K562 (cell line): ENCODE data around the gene ZFP92. TPM values are rescaled to one million over a fixed set of nuclear protein-coding genes. Genes with fewer than 3 reads are reported as not detected.

Experiments used
- ATAC-seq: fragments of 200-7000 bp; cut with Tn5 transposase; 3 replicates; pipeline ENCODE4 v1.9.1; 2020; ENCODE audit warnings: moderate library complexity
- BruUV-seq: library from RNA; stranded (reverse); fragments of 400-500 nt; replicated peaks from 2 replicates; lab custom pipeline; 2021; lab: Mats Ljungman, UMichigan
- CTCF ChIA-PET: fragments of 300-600 bp; formaldehyde crosslinking; extraction: SDS; loops from one replicate; lab custom pipeline; 2021; ENCODE audit warnings: low intra/inter-chr PET ratio; lab: Yijun Ruan, JAX
- POLR2A ChIA-PET: fragments of 300-600, 350-650 bp; sonication (Branson Sonifier 250); formaldehyde crosslinking; extraction: SDS; loops from one replicate; lab custom pipeline; 2021; ENCODE audit warnings: antibody characterized with exemption, inconsistent platforms; lab: Yijun Ruan, JAX
- DNase-seq, 4 experiments: peaks; one replicate each; pipeline versions ENCODE4 v3.0.0 to v3.0.0-alpha.2; 2011 to 2018; ENCODE audit warnings: low spot score in 3 of 4, mixed read lengths in 3 of 4; ENCODE audit errors: extremely low read depth in 1 of 4
- FAIRE-seq: peaks from 2 replicates; lab custom pipeline; 2011; peaks lifted over from hg19 to GRCh38; lab: Jason Lieb, UNC
- H2AFZ ChIP-seq: 2 replicates; pipeline ENCODE4 v1.6.0; 2011; ENCODE audit warnings: low read depth, low read length, control low read depth, inconsistent platforms
- H3K27ac ChIP-seq: fragments of 200-600 bp; 3 replicates; pipeline ENCODE4 v1.8.0; 2011; ENCODE audit warnings: low read depth, mild to moderate bottlenecking, control low read depth, inconsistent platforms, low read length, moderate library complexity, mixed read lengths; ENCODE audit errors: extremely low read depth
- H3K27me3 ChIP-seq, 2 experiments: fragments of 300-600 bp in 1 of 2; 2 replicates in 1 of 2; 3 replicates in 1 of 2; pipeline versions ENCODE4 v1.6.0 to v1.8.0; 2011; ENCODE audit warnings: inconsistent platforms in 2 of 2, low read length in 2 of 2, mild to moderate bottlenecking in 1 of 2, mixed read lengths in 1 of 2, moderate library complexity in 1 of 2; ENCODE audit not compliant: control insufficient read depth in 2 of 2, insufficient read depth in 2 of 2
- H3K36me3 ChIP-seq: fragments of 300-600 bp; 3 replicates; pipeline ENCODE4 v1.8.0; 2011; ENCODE audit warnings: mild to moderate bottlenecking, low read length, inconsistent platforms; ENCODE audit not compliant: control insufficient read depth, insufficient read depth
- H3K4me1 ChIP-seq, 2 experiments: fragments of 200-600 bp in 1 of 2; replicated peaks in 1 of 2; 2 replicates in 1 of 2; 3 replicates in 1 of 2; pipeline versions ENCODE4 v1.5.1 to v1.8.0; 2011; ENCODE audit warnings: inconsistent platforms in 2 of 2, low read length in 2 of 2, mild to moderate bottlenecking in 1 of 2, mixed read lengths in 1 of 2, moderate library complexity in 1 of 2; ENCODE audit not compliant: control insufficient read depth in 2 of 2, insufficient read depth in 2 of 2
- H3K4me2 ChIP-seq: 2 replicates; pipeline ENCODE4 v1.6.1; 2011; ENCODE audit warnings: low read length, control low read depth, inconsistent platforms, mixed read lengths; ENCODE audit not compliant: insufficient read depth
- H3K4me3 ChIP-seq: fragments of 200-600 bp; sonication (generic), shearing (Covaris generic); 2 replicates; pipeline ENCODE4 v1.5.1; 2016; ENCODE audit warnings: control low read depth, inconsistent platforms
- H3K79me2 ChIP-seq: fragments of 200-600 bp; 3 replicates; pipeline ENCODE4 v1.8.0; 2011; ENCODE audit warnings: low read length, inconsistent platforms; ENCODE audit not compliant: control insufficient read depth, insufficient read depth
- H3K9ac ChIP-seq, 2 experiments: 2 replicates each; pipeline versions ENCODE4 v1.6.0 to v1.6.1; 2011; ENCODE audit warnings: low read depth in 2 of 2, low read length in 2 of 2, control low read depth in 1 of 2, inconsistent platforms in 1 of 2, mild to moderate bottlenecking in 1 of 2, mixed read lengths in 1 of 2; ENCODE audit not compliant: insufficient read depth in 1 of 2
- H3K9me1 ChIP-seq: one replicate; pipeline ENCODE4 v1.6.0; 2011; ENCODE audit warnings: inconsistent platforms, mild to moderate bottlenecking, low read length, moderate library complexity; ENCODE audit not compliant: control insufficient read depth, insufficient read depth
- H3K9me3 ChIP-seq: replicated peaks from 2 replicates; pipeline ENCODE4 v1.5.1; 2011; ENCODE audit warnings: low read depth, low read length, inconsistent platforms; ENCODE audit not compliant: control insufficient read depth, insufficient read depth
- H4K20me1 ChIP-seq: replicated peaks from 2 replicates; pipeline ENCODE4 v1.6.1; 2011; ENCODE audit warnings: low read length, inconsistent platforms, mixed read lengths; ENCODE audit not compliant: control insufficient read depth, insufficient read depth
- CTCFL ChIP-seq: IDR thresholded peaks from 2 replicates; pipeline ENCODE4 v1.6.1; 2011; ENCODE audit warnings: borderline replicate concordance, low read depth, mild to moderate bottlenecking, moderate library complexity, low read length; ENCODE audit not compliant: insufficient read depth, poor library complexity, severe bottlenecking
- L3MBTL2 ChIP-seq: fragments of 450-650 bp; IDR thresholded peaks from 2 replicates; pipeline ENCODE4 v1.6.1; 2016; ENCODE audit warnings: mild to moderate bottlenecking, moderate library complexity
- RAD21 ChIP-seq, 2 experiments: fragments of 250-450 bp in 1 of 2; fragments of 450-650 bp in 1 of 2; sonication (Bioruptor Pico) in 1 of 2; formaldehyde crosslinking in 1 of 2; IDR thresholded peaks in 1 of 2; conservative IDR thresholded peaks in 1 of 2; 2 replicates each; pipeline versions ENCODE4 v1.4.0 to v1.8.0; 2020 to 2022; ENCODE audit warnings: mild to moderate bottlenecking in 2 of 2, moderate library complexity in 1 of 2
- STAT5B ChIP-seq: fragments of 250-450 bp; sonication (Bioruptor Pico); IDR thresholded peaks from 2 replicates; pipeline ENCODE4 v1.8.0; 2021; ENCODE audit warnings: mild to moderate bottlenecking, inconsistent platforms
- ZNF707 ChIP-seq: fragments of 250-450 bp; sonication (Bioruptor Pico); conservative IDR thresholded peaks from 2 replicates; pipeline ENCODE4 v1.8.0; 2022; ENCODE audit warnings: inconsistent platforms, mild to moderate bottlenecking, moderate library complexity
- WGBS: fragments of 100-300 bp; shearing (Covaris generic); methylation state at CpG from one replicate; pipeline ENCODE4 v1.1.6; 2016; ENCODE audit warnings: low coverage, mixed read lengths; ENCODE audit not compliant: insufficient coverage; ENCODE audit errors: missing lambda C conversion rate; 5-methylcytosine and 5-hydroxymethylcytosine counted together
- in situ Hi-C: fragments of 300-500 bp; cut with MboI; formaldehyde crosslinking; loops from 4 replicates; pipeline ENCODE4 v1.15.0; 2018; ENCODE audit warnings: inconsistent platforms, mixed read lengths
- intact Hi-C: fragments of 100-400 bp; cut with micrococcal nuclease; formaldehyde crosslinking; loops from 2 replicates; pipeline ENCODE4 v1.14.2; 2022
- polyA plus RNA-seq, 8 experiments: library from polyadenylated mRNA; depleted of rRNA in 4 of 8; stranded (reverse) in 5 of 8; unstranded in 3 of 8; fragments of >200 nt; fragmentation: Nextera tagmentation in 2 of 8; fragmentation: Illumina TruSeq in 1 of 8; extraction: Ambion mirVana in 2 of 8; extraction: Trizol in 1 of 8; gene quantifications; 2 replicates each; pipeline versions ENCODE4 v1.2.1 to v1.2.3, GENCODE V29; 2011 to 2014; ENCODE audit warnings: inconsistent platforms in 1 of 8, missing spikeins in 1 of 8
- total RNA-seq, 7 experiments: library from RNA; depleted of rRNA in 6 of 7; stranded (reverse); fragments of >200 nt in 6 of 7; fragmentation: Illumina TruSeq in 2 of 7; extraction: Trizol in 2 of 7; gene quantifications; 2 replicates each; pipeline versions ENCODE4 v1.2.1 to v1.2.3, GENCODE V29; 2011 to 2021; ENCODE audit warnings: low replicate concordance in 1 of 7
- TF ChIP-seq, protein P1 (sequence below), 3 experiments: IDR thresholded peaks in 2 of 3; conservative IDR thresholded peaks in 1 of 3; 2 replicates each; pipeline ENCODE4 v1.5.1; 2011 to 2012; ENCODE audit warnings: low read length in 3 of 3, mild to moderate bottlenecking in 3 of 3, control low read depth in 2 of 3, improper control_type of control experiment in 1 of 3, inconsistent platforms in 1 of 3, low read depth in 1 of 3, mixed read lengths in 1 of 3, moderate library complexity in 1 of 3; ENCODE audit not compliant: insufficient read depth in 2 of 3

The ZFP92 gene
- total and polyA plus RNA-seq, 9 of the 15 experiments (the other 6 are each of a cell fraction or from before 2014, with no cell fraction given), result 0.32 to 3.3 (median 1.8) TPM

DNA sequence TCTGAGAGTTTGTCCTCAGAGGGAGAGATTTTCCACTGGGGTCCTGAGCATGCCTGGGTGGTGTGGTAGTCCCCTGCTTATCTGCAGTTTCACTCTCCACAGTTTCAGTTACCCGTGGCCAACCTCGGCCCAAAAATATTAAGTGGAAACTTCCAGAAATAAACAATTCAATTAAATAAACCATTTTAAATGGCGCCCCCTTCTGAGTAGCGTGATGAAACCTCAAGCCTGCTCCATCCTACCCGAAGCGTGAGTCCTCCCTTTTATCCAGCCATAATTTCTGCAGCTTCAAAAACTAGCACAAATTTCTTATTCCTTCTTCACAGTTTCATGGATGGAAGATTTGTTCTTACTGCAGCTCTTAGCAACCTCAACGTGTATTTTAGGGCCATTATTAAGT is 36.8 kb upstream of the ZFP92 start:
- BruUV-seq, result no TSS peak
- no peaks in the 10 kb centered on the region for H3K9me3 ChIP-seq
- TF ChIP-seq ZNF707 (CRISPR knock-in tag), result no peak
- peak; percentile 33 for TF ChIP-seq CTCFL
- TF ChIP-seq, protein P1, sequence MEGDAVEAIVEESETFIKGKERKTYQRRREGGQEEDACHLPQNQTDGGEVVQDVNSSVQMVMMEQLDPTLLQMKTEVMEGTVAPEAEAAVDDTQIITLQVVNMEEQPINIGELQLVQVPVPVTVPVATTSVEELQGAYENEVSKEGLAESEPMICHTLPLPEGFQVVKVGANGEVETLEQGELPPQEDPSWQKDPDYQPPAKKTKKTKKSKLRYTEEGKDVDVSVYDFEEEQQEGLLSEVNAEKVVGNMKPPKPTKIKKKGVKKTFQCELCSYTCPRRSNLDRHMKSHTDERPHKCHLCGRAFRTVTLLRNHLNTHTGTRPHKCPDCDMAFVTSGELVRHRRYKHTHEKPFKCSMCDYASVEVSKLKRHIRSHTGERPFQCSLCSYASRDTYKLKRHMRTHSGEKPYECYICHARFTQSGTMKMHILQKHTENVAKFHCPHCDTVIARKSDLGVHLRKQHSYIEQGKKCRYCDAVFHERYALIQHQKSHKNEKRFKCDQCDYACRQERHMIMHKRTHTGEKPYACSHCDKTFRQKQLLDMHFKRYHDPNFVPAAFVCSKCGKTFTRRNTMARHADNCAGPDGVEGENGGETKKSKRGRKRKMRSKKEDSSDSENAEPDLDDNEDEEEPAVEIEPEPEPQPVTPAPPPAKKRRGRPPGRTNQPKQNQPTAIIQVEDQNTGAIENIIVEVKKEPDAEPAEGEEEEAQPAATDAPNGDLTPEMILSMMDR (IDR thresholded peaks at IDR 0.05 in 2 of 3, conservative IDR thresholded peaks at IDR 0.05 in 1 of 3; ENCODE audit: insufficient read depth in 2 of 3, low read depth in 1 of 3, low read length in 3 of 3), result peak in 2 of 3 experiments; percentile 34 to 39; a peak in 4 of 6 replicates
- no peak for TF ChIP-seq STAT5B (CRISPR knock-in tag)
- TF ChIP-seq RAD21 (CRISPR knock-in tag; conservative IDR thresholded peaks at IDR 0.05 in 1 of 2, IDR thresholded peaks at IDR 0.05 in 1 of 2), result peak in 1 of 2 experiments; percentile 26; a peak in 1 of 4 replicates
- TF ChIP-seq L3MBTL2, result 0 out of 2 replicates have a peak, but pooled peaks have one; percentile 22
- TF ChIP-seq, all 486 proteins: peak for 4
- Histone ChIP-seq H3K79me2 (no peaks in the 10 kb centered on the region), H3K9ac (no peak overlapping the region), H4K20me1 (no peaks in the 10 kb centered on the region), H3K27me3 (no peaks in the 10 kb centered on the region), H3K36me3 (no peaks in the 10 kb centered on the region), H3K4me3 (no peak overlapping the region), H3K27ac (no peak overlapping the region), H2AFZ (peak overlapping the region; percentile 85), H3K9me1 (no peaks in the 10 kb centered on the region), H3K4me2 (no peak overlapping the region; the same call in 1 of the 2 replicates), H3K4me1 (peaks cover 4 to 10% of the 10 kb centered on the region in 2 experiments; a peak in 4 of 5 replicates)
- ChIA-PET POLR2A (no interaction called here), CTCF (no interaction called here)
- intact Hi-C loops (no loop called here), in situ Hi-C loops (no loop called here)
- DNase-seq (peak in 1 of 4 experiments; percentile 18), ATAC-seq (peak; percentile 61; the same call in 2 of the 3 replicates), FAIRE-seq (no peak)
- WGBS, result 12% methylated on average over 7 of the region's 7 CpGs
